Stimulated activated CD4-positive, alpha-beta T cell treated with anti-CD3 and anti-CD28 coated beads, Interleukin-4, amount 100 ng/mL, for 24 hours (primary cell): ENCODE results near the gene YIPF1.
"Not testable (repeated sequence)": the region's sequence is repeated elsewhere in the genome, so short reads cannot be mapped to it uniquely, and the experiment has no call there.

Source experiments
- DNase-seq: peaks from one replicate; pipeline ENCODE4 v3.0.0-alpha.2; 2020

YIPF1 gene

DNA sequence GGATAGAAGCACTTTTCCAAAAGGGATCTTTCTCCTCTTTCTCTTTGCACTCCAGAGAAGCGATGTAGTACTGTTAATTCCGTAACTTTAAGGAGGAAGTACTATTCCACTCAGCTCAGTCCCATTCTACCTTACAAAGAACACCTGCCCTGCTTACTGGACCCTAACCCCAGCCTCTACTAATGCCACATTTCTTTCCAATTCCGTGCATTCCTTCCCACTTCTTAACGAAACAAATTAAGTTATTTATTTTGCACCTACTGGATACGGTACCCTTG is 52.0 kb downstream of the YIPF1 start:
- DNase-seq = no peak

DNA sequence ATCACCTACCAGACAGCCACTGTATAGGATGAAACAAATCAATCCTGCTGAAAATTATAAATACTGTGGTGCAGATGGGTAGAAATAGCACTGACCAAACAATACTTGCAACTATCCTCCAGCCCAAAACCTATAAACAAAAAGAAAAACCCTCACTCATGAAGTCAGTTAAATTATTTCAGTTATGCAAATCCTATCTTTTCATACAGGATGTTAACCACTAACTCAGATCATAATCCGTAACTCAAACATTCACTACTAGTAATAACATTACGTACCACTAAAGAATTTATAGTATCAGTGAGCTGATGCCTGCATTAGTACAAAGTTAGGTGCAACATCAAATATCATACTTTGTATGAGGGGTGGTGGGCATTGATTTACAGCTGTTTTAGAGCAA is 54.1 kb downstream of the YIPF1 start:
- no peak for DNase-seq

DNA sequence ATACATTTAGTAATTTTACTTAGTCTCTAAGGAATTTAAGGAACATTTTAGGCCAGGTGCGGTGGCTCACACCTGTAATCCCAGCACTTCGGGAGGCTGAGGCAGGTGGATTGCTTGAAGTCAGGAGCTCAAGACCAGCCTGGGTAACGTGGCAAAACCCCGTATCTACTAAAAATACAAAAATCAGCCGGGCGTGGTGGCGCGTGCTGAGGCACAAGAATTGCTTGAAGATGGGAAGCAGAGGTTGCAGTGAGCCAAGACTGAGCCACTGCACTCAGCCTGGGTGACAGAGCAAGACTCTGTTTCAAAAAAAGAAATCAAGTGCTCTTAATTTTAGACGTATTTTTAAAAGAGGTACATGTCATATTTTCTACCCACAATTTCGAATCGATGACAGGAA is 54.8 kb downstream of the YIPF1 start:
- DNase-seq = no peak

DNA sequence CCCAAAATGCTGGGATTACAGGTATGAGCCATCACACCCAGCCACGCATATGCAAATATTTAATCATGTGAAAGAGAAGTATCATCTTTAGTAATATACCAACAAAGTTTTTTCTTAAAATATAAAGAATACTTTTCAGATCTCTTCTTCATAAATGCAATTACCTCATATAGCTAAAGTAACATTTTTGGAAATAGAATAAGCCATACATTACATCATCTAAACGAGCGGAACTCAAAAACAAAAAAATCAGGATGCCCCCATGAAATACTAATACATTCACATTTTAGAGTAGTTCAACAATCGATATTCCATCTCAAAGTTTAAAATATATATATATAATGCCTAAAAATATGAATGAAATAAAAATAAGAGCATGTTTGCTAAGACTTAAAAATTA is 56.2 kb downstream of the YIPF1 start:
- DNase-seq = no peak

DNA sequence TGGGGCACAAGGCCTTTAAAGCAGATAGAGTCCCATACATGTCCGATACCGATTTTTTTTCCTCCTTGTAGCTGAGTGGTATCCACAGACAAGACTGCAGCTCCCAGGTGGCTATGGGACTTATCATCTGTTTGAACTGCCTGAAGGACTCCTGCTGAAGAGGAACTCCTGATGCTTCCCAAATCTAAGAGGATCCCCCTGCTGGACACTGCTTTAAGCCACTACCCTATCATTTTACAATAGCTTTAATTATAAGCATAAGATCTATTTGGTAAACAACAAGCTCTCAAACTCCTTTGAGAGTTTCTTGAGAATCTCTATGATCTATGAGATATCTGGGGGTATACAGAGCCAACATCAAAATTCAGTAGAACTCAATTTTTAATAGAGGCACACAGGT is 63.2 kb downstream of the YIPF1 start:
- DNase-seq = no peak

DNA sequence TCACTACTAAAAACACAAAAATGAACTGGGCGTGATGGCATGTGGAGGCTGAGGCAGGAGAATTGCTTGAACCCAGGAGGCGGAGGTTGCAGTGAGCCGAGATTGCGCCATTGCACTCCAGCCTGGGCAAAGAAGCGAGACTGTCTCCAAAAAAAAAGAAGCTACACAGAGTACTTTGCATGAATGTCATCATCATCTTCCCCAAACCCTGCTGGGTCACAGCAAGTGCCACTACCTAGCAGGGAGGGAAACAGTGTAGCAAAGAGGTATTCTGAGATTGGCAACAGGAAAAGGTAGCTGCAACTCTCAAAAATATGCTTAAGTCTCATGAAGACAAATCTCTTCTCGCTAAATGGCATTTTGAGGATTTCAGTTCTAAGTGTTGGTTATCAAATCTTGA is 64.3 kb downstream of the YIPF1 start:
- DNase-seq = no peak

DNA sequence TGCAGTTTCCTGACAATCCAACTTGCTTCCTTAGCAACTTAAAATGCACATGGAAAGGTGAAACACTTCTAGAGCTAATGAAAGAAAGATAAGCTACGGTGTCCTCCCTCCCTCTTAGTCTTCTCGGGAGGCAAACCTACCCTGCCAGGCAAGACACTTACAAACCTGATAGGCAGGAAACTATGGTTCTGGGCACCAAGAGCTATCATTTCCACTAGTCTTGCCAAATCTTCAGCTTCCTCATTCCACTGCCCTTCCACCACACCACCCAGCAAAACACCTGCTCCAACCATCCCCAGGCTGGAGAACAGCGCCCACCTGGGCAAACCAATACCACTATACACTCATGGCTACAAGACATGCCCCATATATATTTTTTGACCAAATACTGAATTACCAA is 66.7 kb downstream of the YIPF1 start:
- no peak for DNase-seq

DNA sequence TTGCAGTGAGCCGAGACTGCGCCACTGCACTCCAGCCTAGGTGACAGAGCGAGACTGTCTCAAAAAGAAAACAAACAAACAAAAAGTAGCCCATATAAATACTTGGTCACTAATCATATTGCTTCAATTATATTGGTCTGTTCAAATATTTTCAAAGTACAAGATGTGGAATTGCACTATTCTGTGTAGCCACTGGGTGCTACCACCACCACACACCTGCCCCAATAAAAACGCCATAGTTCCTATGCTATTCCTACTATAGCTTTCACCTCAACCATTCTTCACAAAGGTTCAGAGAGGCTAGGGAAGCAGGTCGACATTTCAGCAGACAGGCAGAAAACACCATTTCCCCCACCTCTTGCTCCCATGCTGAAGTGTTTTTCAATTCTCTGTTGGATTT is 68.2 kb downstream of the YIPF1 start:
- no peak for DNase-seq

DNA sequence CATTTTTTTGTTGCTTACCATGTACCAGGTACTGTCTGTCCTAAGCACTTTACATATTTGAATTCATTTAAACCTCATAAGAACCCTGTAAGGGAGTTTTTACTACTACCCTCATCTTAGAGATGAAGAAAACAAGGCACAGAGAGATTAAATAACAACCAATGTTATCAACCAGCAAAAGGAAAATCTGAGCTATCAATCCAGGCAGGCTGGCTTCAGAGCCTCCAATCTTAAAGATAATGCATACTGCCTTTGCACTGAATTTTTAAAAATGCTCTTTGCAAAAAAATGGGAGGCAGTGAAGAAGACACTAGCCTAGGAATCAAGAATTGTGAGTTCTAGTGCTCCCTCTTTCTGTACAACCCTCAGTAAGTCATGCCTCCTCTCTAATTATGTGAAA is 70.2 kb downstream of the YIPF1 start:
- DNase-seq = no peak

DNA sequence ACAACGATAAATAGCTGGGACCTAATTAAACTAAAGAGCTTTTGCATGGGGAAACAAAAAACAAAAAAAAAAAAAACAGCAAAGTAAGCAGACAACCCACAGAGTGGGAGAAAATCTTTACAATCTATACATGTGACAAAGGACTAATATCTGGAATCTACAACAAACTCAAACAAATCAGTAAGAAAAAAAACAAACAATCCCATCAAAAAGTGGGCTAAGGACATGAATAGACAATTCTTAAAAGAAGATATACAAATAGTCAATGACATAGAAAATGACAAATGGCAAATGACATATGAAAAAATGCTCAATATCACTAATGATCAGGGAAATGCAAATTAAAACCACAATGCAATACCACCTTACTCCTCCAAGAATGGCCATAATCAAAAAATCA is 73.0 kb downstream of the YIPF1 start:
- not testable (repeated sequence) for DNase-seq

DNA sequence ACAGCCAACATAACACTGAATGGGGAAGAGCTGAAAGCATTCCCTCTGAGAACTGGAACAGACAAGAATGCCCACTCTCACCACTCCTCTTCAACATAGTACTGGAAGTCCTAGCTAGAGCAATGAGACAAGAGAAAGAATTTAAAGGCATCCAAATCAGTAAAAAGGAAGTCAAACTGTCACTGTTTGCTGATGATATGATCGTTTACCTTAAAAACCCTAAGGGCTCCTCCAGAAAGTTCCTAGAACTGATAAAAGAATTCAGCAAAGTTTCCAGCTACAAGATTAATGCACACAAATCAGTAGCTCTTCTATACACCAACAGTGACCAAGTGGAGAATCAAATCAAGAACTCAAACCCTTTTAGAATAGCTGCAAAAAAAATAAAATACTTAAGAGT is 74.1 kb downstream of the YIPF1 start:
- DNase-seq = not testable (repeated sequence)

DNA sequence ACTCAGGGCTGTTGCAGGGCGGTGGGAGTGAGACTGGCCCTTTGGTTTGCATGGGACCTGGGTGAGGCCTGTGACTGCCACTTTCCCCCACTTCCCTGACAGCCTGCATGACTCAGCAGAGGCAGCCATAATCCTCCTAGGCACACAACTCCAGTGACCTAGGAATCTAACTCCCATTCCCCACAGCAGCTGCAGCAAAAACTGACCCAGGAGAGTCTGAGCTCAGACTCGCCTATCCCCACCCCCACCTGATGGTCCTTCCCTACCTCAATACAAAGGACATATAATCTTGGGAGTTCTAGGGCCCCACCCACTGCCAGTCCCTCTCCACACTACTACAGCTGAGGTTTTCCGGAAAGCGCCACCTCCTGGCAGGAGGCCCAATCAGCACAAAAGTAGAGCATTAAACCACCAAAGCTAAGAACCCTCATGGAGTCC is 78.2 kb downstream of the YIPF1 start:
- no peak for DNase-seq

DNA sequence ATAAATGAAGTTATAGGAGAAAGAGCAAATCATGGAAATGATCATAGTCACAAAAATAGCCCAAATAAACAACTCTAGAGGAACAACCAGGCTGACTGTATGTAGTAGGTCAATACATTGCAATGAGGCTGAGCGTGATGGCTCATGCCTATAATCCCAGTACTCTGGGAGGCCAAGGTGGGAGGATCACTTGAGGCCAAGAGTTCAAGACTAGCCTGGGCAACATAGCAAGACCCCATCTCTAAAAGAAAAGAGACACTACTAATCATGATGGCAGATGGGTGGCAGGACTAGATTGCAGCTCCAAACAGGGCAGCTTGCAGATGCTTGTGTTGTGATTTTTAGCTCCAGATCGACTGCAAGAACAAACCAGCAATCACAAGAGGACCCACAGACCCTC is 79.1 kb downstream of the YIPF1 start:
- no peak for DNase-seq

DNA sequence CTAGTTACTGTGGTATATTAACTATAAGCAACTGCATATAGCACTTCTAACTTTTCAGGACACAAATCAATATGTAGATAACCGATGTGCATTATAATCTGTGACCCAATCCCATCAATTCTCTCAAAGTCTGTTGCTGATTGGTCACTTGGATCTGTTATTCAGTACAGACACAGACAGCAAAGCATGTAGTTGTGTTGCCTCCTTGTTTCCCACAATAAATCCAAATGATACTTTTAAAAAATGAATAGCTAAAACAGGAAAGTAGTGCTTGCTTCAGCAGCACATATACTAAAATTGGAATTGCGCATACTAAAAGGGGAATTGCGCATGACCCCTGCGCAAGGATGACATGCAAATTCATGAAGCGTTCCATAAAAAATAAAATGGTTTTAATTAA is 79.6 kb downstream of the YIPF1 start:
- no peak for DNase-seq

DNA sequence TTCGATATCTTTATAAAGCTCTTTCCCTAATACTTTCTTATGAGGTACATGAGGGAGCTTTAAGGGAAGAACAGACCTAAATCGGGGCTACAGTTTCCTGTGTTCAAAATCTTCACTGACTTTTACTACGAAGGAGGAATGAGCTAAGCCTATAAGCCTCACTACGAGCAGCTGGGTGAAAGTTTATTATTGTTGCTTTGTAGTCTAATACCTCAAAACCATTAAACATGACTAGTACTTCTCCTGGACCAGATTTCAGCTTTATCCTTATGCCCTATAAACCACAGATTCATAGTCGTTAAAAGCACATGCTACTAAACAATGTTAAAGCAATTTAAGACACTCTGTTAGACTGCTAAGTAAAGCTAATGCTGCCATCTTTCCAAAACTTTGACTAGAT is 81.7 kb downstream of the YIPF1 start:
- no peak for DNase-seq

DNA sequence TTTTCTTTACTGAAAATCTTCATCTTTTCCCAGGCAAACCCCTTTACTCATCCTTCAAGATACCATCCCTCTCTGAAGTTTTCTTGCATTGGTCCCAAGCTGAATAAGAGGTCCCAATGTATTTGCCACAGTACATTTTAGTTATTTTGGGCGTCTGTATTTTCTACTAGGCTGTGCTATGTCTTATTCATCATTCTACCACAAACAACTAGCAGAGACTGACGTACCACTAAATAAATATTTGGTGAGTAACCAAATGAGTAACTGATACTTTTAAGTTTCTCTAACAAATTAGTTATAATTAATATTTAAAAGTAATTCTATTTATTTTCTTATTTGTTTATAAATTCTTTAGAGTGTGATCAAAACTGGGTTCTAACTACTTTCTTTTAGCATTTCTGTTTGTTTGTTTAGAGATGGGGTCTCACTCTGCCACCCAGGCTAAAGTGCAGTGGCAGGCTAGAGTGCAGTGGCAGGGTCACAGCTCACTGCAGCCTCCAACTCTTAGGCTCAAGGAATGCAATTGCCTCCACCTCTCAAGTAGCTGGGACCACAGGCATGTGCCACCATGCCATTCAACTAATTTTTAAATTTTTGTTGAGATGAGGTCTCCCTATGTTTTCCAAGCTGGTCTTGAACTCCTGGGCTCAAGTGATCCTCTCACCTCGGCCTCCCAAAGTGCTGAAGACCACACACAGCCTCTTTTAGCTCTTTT is 84.6 kb downstream of the YIPF1 start:
- DNase-seq = no peak

DNA sequence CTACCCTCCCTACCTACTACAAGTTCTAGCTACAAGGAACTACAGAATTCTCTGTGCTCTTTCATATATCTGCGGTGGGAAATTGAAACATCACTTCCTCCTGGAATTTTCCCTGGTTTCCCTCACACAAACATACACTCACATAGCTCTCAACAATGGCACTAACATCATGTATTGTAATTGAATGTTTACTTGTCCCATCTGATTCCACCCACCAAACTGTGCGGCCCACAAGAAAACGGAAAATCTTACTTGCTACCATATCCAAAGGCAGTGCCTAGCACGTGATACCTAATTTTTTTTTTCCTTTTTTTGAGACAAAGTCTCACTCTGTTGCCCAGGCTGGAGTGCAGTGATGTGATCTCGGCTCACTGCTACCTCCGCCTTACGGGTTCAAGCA is 85.4 kb downstream of the YIPF1 start:
- no peak for DNase-seq
